GM21786 (cell line): ENCODE measurements around the gene IGSF8.
"Not testable (repeated sequence)": the region's sequence is repeated elsewhere in the genome, so short reads cannot be mapped to it uniquely, and the experiment has no call there.

Source experiments
- ATAC-seq: cut with Tn5 transposase; IDR thresholded peaks from one replicate; pipeline ENCODE4 v1.9.1; 2021; ENCODE audit not compliant: unreplicated experiment

IGSF8 gene

GRCh38 chr1:160127381-160127780, 29.0 kb upstream of the IGSF8 start:
- ATAC-seq = no peak

GRCh38 chr1:160126342-160126741, 27.9 kb upstream of the IGSF8 start:
- ATAC-seq = not testable (repeated sequence)

- no peak for ATAC-seq
Measured at GRCh38 chr1:160125746-160126145, 27.3 kb upstream of the IGSF8 start.

DNA sequence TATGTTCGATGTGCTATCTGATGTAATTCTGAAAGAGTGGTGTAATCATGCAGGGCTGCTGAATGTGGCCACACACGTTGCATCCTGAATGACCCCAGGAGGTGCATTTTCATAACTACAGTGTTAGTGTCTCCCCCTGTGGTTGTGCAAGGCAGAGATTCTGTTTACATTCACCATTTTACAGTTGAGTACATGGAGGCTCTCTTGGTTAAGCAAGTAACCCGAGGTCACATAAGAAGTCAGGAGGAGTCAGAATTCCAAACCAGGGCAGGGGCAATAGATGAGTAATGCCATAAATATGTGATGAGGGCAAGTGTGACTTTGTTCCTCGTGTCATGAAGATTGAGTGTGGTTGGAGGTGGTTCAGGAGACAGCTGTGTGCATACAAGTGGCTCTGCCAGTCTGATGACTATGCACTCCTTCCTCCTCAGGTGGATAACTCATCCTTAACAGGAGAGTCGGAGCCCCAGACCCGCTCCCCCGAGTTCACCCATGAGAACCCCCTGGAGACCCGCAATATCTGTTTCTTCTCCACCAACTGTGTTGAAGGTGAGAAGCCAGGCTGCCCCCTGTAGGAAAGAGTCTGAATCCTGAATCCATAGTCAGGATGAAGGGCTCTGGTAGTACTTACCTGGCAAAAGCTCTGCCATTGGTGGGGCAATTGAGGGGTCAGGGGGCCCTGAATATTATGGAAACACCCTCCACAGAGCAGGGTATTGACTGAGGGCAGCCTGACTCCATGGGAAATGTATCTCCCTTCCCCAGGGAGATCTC, 26.5 kb upstream of the IGSF8 start:
- no peak for ATAC-seq

DNA sequence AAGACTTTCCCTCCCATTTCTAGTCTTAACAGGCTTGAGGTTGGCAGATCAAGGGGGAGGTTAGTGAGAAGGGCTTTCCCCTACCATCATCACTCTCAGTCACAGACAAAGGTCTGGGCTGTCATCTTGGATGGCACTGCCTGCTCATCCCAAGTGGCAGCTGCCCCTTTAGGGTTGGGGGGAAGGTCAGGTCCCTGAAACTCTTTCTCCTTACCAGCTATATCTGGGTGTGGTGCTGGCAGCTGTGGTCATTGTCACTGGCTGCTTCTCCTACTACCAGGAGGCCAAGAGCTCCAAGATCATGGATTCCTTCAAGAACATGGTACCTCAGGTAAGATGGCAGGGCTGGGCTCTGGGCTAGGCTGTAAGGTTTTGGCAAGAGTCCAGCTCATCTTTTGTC, 25.3 kb upstream of the IGSF8 start:
- ATAC-seq = no peak

DNA sequence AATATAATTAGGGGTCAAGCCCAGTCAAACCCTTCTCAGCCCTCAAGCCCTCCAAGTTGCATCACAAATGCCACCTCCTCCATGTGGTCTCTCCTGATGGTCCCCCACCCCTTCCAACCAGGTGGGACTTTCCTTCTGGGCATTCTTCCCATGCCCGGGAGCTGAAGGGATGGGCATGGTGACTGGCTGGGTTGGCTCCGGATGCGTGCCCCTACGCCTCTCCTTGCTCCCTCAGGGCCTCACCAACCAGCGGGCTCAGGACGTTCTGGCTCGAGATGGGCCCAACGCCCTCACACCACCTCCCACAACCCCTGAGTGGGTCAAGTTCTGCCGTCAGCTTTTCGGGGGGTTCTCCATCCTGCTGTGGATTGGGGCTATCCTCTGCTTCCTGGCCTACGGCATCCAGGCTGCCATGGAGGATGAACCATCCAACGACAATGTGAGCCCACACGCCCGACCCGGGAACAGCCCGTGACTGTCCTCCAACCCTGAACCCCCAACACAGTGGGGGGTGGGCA, 24.6 kb upstream of the IGSF8 start:
- ATAC-seq = no peak

DNA sequence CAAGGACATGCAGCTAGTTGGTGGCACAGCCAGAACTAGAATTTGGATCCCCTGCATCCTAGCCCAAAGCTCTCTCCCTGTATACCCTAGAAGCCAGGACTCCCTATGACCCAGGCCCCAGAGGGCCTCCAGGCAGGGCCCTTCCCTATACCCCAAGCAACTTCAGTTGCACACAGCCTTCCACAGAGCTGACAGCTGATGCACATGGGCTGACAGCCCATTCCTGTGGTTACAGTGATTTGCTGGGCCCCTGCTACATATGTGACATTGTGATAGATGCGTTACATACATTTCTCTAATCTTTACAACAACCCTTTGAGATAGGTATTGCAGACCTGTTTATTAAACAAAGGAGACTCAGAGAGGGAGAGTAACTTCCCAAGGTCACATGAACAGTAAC, 23.0 kb upstream of the IGSF8 start:
- ATAC-seq = no peak

DNA sequence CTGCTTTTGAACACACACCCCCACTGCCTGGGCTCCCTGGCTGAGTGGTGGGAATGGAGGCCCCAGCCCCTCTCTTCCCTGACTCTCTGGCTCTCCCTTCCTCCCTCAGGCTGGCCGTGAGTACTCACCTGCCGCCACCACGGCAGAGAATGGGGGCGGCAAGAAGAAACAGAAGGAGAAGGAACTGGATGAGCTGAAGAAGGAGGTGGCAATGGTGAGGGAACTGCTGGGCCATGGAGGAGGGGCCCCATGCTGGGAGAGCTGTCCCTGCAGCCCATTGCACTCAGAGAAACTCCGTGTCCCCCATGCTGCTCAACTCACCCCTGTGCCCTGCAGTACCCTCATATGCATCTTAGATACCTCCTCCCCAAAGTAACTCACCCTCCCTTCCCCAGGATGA, 22.4 kb upstream of the IGSF8 start:
- no peak for ATAC-seq

DNA sequence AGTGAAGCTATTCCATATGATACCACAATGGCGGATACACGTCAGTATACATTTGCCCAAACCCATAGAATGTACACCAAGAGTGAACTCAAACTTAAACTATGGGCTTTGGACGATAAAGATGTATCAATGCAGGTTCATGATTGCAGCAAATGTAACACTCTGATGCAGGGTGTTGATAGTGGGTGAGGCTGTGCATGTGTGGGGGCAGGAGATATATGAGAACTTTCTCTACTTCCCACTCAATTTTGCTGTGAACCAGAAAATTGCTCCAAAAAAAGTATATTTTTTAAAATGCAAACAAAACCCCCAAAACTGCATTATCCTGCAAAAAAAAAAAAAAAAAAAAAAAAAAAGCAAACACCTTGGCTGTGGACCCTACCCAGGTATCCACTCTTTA, 20.5 kb upstream of the IGSF8 start:
- no peak for ATAC-seq

DNA sequence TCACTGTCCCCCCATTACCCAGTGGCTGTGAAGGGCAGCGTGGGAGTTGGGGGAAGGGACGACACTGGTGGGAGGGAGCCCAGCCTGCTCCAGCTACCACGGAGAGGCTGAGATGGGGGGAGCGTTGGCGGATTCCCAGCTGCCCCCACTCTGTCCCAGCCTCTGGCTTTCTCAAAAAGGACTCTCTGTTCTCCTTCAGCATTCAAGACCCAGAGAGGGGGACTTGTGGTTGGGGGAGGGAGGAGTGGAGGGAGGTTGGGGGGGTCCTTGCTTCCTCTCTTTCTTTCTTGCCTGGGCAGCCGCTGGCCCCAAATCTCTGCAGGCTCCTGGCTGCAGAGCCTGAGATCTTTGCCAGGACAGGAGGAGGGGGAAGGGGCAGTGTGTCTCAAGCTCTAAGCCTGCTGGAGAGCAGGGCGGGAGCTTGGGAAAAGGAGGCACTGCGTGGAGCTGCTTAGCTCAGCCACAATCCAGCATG, 19.3 kb upstream of the IGSF8 start:
- ATAC-seq = no peak

DNA sequence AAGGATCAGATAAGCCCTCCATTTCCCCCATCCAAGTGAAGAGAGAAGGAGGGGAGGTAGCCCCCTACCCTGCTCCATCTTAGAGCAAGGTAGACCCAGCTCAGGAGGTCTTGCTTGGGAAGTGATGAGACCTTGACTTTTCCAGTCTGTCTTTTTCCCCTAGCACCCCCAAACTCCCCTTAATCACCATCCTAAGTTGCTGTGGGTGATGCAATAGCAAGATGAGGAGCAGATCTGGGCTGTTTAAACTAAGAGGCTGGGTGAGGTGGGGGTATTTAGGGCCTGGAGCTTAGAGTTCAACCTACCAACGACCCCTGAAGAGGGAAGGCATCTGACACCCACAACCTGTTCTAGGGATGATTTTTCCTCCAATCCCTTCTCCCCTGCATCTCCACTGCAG, 18.9 kb upstream of the IGSF8 start:
- ATAC-seq = no peak

- no peak for ATAC-seq
Measured at GRCh38 chr1:160116283-160117147, 18.1 kb upstream of the IGSF8 start.

GRCh38 chr1:160115545-160116282, 17.3 kb upstream of the IGSF8 start, which contains the start of gene ATP1A2:
TSS of gene ATP1A2 (plus strand) at chr1:160115759. CDS start at chr1:160115862, 103 bp downstream.
- no peak for ATAC-seq

DNA sequence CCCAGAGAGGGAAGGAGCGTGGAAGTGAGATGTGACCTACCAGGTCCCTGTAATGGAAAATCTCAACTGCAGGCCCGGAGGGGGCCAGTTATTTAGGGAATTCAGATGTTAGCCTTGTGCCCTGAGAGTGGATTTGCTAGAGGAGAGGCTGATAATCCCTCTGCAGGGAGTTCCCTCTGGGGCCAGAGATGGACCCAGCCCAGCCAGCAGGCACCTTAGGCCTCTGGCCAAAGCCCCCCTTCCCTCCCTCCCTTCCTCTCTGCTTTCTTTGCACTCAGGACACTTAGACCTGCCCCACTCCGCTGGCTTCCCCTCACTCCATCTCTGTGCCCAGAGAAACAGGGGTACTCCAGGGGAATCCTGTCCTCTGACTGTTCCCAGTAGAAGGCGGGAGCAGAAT, 15.7 kb upstream of the IGSF8 start:
- ATAC-seq = no peak

DNA sequence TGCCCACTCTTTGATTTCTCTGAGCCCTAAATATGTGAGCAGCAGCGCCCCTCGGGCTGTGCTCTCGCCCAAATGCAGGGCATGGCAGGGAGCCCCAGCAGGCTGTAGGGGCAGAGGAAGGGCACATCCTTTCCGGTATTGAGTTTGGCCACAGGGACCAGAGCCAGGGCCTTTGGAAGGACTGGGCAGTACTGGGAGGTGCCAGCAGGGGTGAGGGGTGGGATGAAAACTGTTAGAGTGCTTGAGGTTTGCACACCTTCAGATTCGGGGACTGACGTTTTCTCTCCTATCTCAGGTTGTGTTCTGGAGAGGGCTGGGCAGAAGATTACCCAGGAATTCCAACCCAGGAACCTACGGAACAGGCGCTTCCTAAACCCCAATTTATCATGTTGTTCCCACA, 15.0 kb upstream of the IGSF8 start:
- ATAC-seq = no peak

DNA sequence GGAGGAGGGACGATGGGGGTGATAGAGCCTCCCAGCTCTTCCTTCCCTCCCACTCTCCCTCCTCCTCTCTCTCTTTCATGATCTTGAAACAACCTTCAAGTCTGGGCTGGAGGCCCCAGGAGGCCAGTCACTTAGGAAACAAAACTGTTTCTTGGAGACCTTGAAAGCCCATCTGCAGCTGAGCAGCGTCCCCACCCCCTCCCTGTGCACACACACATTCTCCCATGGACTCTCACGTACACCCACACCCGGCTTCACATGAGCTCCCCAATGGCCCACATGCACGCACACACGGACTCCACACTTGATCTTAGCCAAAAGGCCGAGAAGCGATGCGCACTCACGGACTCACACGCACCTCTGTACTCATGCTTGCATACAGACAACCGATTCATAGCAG, 13.9 kb upstream of the IGSF8 start:
- ATAC-seq = no peak

DNA sequence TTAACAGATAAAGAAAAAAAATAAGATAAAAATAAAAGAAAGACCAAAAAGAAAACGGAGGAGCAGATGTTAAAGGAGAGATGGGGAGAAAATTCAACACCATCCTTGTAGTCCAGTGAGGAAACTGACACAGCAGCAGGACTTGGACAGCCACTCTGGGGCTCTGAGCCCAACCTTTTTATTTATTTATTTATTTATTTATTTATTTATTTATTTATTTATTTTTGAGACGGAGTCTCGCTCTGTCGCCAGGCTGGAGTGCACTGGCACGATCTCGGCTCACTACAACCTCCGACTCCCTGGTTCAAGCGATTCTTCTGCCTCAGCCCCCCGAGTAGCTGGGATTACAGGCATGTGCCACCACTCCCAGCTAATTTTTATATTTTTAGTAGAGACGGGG, 13.0 kb upstream of the IGSF8 start:
- ATAC-seq = not testable (repeated sequence)

- no peak for ATAC-seq
Measured at GRCh38 chr1:160109686-160110085, 11.3 kb upstream of the IGSF8 start.

DNA sequence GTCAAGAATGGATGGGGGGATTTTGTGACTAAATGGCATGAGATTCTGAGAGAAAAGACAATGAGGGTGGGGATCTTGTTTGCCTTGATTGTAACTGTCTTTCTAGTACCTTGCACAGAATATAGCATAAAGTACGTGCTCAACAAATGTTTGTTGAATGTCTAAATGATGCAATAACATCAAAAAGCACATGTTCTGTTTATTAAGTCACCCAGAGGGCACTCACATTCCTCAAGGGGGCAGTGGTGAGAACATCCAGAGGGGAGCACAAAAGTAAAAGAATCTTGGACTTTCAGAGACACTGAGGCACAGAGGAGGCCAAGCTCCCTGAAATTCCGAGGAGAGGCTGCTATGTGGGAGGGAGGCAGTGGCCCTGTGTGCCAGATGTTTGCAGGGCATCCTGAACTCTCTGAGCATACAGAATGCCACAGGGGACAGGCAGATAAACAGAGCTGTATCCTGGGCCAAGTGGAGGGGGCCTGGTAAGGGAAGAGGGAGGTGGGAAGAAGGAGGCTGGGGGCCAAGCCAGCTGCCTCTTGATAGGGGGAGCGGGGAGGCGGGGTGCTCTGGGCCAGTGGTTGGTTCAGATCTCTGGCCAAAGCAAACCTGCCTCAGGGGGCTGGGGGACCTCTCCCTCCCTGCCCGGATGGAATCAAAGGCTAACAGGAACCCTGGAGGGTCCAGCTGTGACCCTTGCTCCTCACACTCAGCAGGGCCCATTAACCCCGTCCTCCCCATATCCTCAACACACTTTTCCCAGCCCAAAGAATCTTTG, 10.7 kb upstream of the IGSF8 start:
- no peak for ATAC-seq

DNA sequence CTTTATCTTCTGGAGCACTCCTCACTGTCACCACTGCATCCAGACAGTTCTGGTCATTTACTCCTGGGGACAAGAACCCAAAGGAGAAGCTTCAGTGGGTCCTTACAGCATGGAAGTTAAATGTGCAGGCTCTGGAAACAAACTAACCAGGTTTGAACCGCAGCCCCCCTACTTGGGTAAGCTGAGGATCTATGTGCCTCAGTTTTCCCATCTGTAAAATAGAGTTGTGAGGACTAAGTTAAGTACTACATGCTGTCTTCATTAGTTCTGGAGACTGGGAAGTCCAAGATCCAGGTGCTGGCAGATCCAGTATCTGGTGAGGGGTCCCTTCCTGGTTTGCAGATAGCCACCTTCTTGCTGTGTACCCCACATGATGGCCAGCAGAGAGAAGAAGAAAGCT, 9.1 kb upstream of the IGSF8 start:
- ATAC-seq = no peak
